ENCODE data around the gene RGS17.

RGS17 gene, protein sequence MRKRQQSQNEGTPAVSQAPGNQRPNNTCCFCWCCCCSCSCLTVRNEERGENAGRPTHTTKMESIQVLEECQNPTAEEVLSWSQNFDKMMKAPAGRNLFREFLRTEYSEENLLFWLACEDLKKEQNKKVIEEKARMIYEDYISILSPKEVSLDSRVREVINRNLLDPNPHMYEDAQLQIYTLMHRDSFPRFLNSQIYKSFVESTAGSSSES
- long read RNA-seq, partial matches to known transcripts = 0 of 1 reads
- long read RNA-seq, other reads (novel, unspliced or antisense) = 1 of 1 reads

DNA sequence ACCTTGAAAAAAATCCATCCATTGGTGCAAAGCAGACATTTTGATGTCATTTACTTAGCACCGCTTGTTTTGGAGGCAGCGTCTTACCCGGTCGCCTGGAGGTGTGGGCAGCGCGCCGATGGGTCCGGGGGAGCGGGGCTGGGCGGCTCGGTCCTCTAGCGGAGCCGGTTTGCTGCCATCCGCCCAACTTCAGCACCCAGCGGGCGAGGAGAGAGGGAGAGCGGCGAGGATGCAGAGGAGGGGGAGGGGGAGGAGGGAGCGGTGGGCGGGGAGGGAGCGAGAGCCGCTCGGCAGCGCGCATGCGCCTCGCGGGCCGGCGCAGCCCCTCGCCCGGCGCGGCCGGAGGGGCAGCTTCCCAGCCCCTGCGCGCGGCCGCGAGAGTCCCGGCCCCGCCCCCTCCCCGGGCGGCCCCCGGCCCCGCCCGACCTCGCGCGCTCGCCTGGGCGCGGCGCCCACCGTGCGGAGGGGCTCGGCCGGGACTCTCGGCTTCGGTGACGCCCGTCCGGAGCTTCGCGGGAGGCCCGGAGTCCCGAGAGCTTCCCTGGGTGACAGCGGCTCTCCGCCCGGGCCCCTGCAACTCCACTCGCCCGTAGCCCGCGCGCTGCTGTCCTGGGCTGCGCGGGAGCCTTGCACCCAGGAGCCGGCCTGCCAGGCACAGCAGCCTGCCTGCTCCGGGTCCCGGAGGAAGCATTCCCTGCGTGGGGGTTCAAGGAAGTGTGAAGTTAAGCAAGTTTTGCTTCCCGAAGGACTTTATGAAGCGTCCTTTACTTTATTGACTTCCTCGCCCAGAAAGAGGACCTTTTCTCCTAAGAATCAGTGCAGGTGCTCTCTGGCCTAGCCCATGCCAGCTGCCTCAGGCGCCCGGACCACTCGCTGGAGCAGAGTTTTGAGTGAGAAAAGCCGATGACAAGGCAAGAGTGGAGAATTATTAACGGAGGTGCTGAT is at the start of gene RGS17:
RGS17 (minus strand) TSS at position 246 of the 945 bp plus-strand sequence. CDS start 87,264 bp downstream, outside the sequence.
- peak within 1 kb of the TSS; percentile 54 for H3K4me3 ChIP-seq (replicated peaks; ENCODE audit: insufficient read depth, low read length)
- no peak within 1 kb of the TSS for H3K27ac ChIP-seq (replicated peaks)
- peaks cover 47% of the 10 kb centered on the region for H3K27me3 ChIP-seq (ENCODE audit: insufficient read depth, poor library complexity, severe bottlenecking)
- TF ChIP-seq POLR2AphosphoS5 (IDR thresholded peaks at IDR 0.05; ENCODE audit: low read depth) = no peak
- no peak for TF ChIP-seq SPI1 (IDR thresholded peaks at IDR 0.05; ENCODE audit: borderline replicate concordance, low read depth)
- TF ChIP-seq GABPA (IDR thresholded peaks at IDR 0.05; ENCODE audit: low read depth) = no peak
- TF ChIP-seq, protein P1, sequence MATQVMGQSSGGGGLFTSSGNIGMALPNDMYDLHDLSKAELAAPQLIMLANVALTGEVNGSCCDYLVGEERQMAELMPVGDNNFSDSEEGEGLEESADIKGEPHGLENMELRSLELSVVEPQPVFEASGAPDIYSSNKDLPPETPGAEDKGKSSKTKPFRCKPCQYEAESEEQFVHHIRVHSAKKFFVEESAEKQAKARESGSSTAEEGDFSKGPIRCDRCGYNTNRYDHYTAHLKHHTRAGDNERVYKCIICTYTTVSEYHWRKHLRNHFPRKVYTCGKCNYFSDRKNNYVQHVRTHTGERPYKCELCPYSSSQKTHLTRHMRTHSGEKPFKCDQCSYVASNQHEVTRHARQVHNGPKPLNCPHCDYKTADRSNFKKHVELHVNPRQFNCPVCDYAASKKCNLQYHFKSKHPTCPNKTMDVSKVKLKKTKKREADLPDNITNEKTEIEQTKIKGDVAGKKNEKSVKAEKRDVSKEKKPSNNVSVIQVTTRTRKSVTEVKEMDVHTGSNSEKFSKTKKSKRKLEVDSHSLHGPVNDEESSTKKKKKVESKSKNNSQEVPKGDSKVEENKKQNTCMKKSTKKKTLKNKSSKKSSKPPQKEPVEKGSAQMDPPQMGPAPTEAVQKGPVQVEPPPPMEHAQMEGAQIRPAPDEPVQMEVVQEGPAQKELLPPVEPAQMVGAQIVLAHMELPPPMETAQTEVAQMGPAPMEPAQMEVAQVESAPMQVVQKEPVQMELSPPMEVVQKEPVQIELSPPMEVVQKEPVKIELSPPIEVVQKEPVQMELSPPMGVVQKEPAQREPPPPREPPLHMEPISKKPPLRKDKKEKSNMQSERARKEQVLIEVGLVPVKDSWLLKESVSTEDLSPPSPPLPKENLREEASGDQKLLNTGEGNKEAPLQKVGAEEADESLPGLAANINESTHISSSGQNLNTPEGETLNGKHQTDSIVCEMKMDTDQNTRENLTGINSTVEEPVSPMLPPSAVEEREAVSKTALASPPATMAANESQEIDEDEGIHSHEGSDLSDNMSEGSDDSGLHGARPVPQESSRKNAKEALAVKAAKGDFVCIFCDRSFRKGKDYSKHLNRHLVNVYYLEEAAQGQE (IDR thresholded peaks at IDR 0.05; ENCODE audit: insufficient replicate concordance, low read depth) = peak; percentile 44
- peak in 1 of 2 experiments; percentile 10 for DNase-seq (ENCODE audit: low read depth in 1 of 2, low spot score in 1 of 2)

- Histone ChIP-seq H3K4me3 (replicated peaks; ENCODE audit: insufficient read depth, low read length) (no peak overlapping the region), H3K27me3 (ENCODE audit: insufficient read depth, poor library complexity, severe bottlenecking) (no peaks in the 10 kb centered on the region), H3K27ac (replicated peaks) (no peak overlapping the region)
- DNase-seq (ENCODE audit: low read depth in 1 of 2, low spot score in 1 of 2) = no peak
- TF ChIP-seq, protein P1 (IDR thresholded peaks at IDR 0.05; ENCODE audit: insufficient replicate concordance, low read depth) = no peak
- TF ChIP-seq, protein P2, sequence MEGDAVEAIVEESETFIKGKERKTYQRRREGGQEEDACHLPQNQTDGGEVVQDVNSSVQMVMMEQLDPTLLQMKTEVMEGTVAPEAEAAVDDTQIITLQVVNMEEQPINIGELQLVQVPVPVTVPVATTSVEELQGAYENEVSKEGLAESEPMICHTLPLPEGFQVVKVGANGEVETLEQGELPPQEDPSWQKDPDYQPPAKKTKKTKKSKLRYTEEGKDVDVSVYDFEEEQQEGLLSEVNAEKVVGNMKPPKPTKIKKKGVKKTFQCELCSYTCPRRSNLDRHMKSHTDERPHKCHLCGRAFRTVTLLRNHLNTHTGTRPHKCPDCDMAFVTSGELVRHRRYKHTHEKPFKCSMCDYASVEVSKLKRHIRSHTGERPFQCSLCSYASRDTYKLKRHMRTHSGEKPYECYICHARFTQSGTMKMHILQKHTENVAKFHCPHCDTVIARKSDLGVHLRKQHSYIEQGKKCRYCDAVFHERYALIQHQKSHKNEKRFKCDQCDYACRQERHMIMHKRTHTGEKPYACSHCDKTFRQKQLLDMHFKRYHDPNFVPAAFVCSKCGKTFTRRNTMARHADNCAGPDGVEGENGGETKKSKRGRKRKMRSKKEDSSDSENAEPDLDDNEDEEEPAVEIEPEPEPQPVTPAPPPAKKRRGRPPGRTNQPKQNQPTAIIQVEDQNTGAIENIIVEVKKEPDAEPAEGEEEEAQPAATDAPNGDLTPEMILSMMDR (IDR thresholded peaks at IDR 0.05; ENCODE audit: insufficient read depth, low read length) = no peak
- TF ChIP-seq GABPA (IDR thresholded peaks at IDR 0.05; ENCODE audit: low read depth) (no peak), POLR2AphosphoS5 (IDR thresholded peaks at IDR 0.05; ENCODE audit: low read depth) (no peak), SPI1 (IDR thresholded peaks at IDR 0.05; ENCODE audit: borderline replicate concordance, low read depth) (no peak)
Observed at GRCh38 chr6:153172815-153173214, 41.7 kb upstream of the RGS17 start.

- TF ChIP-seq SPI1 (IDR thresholded peaks at IDR 0.05; ENCODE audit: borderline replicate concordance, low read depth) (no peak), GABPA (IDR thresholded peaks at IDR 0.05; ENCODE audit: low read depth) (no peak), POLR2AphosphoS5 (IDR thresholded peaks at IDR 0.05; ENCODE audit: low read depth) (no peak)
- TF ChIP-seq, protein P2 (IDR thresholded peaks at IDR 0.05; ENCODE audit: insufficient read depth, low read length) = no peak
- TF ChIP-seq, protein P1 (IDR thresholded peaks at IDR 0.05; ENCODE audit: insufficient replicate concordance, low read depth) = no peak
- no peak for DNase-seq (ENCODE audit: low read depth in 1 of 2, low spot score in 1 of 2)
- Histone ChIP-seq H3K4me3 (replicated peaks; ENCODE audit: insufficient read depth, low read length) (no peak overlapping the region), H3K27ac (replicated peaks) (no peak overlapping the region), H3K27me3 (ENCODE audit: insufficient read depth, poor library complexity, severe bottlenecking) (no peaks in the 10 kb centered on the region)
Observed at GRCh38 chr6:153170511-153170910, 39.4 kb upstream of the RGS17 start.

All from HL-60 (cell line).